ENCODE results near the gene UBE2J2. TPM values are rescaled to one million over a fixed set of nuclear protein-coding genes. Genes with fewer than 3 reads are reported as not detected.

Gene UBE2J2
- polyA plus RNA-seq, 1 donor from 2014 or later: 79.7 TPM

GRCh38 chr1:1212780-1213344 is 60.8 kb downstream of the UBE2J2 start:
- no peaks in the 10 kb centered on the region for H3K36me3 ChIP-seq (ENCODE audit: insufficient read depth, low read length)
- no peaks in the 10 kb centered on the region for H3K79me2 ChIP-seq (replicated peaks; ENCODE audit: insufficient read depth, low read length)
- H3K9me2 ChIP-seq (ENCODE audit: insufficient read depth, low read length): no peaks in the 10 kb centered on the region
- no peak overlapping the region for H3K4me3 ChIP-seq (ENCODE audit: low read length)
- no peaks in the 10 kb centered on the region for H3F3A ChIP-seq (ENCODE audit: insufficient read depth, low read length, poor library complexity, severe bottlenecking)
- no peak for TF ChIP-seq EZH2 (IDR thresholded peaks at IDR 0.05; ENCODE audit: borderline replicate concordance, insufficient read depth, low read length, poor library complexity, severe bottlenecking)
- TF ChIP-seq EP300 (conservative IDR thresholded peaks at IDR 0.05; ENCODE audit: poor library complexity, severe bottlenecking): no peak
- no peak for TF ChIP-seq RAD21 (conservative IDR thresholded peaks at IDR 0.05)
- TF ChIP-seq SMC3 (conservative IDR thresholded peaks at IDR 0.05; ENCODE audit: poor library complexity): no peak
- TF ChIP-seq, protein P1, sequence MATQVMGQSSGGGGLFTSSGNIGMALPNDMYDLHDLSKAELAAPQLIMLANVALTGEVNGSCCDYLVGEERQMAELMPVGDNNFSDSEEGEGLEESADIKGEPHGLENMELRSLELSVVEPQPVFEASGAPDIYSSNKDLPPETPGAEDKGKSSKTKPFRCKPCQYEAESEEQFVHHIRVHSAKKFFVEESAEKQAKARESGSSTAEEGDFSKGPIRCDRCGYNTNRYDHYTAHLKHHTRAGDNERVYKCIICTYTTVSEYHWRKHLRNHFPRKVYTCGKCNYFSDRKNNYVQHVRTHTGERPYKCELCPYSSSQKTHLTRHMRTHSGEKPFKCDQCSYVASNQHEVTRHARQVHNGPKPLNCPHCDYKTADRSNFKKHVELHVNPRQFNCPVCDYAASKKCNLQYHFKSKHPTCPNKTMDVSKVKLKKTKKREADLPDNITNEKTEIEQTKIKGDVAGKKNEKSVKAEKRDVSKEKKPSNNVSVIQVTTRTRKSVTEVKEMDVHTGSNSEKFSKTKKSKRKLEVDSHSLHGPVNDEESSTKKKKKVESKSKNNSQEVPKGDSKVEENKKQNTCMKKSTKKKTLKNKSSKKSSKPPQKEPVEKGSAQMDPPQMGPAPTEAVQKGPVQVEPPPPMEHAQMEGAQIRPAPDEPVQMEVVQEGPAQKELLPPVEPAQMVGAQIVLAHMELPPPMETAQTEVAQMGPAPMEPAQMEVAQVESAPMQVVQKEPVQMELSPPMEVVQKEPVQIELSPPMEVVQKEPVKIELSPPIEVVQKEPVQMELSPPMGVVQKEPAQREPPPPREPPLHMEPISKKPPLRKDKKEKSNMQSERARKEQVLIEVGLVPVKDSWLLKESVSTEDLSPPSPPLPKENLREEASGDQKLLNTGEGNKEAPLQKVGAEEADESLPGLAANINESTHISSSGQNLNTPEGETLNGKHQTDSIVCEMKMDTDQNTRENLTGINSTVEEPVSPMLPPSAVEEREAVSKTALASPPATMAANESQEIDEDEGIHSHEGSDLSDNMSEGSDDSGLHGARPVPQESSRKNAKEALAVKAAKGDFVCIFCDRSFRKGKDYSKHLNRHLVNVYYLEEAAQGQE (IDR thresholded peaks at IDR 0.05; ENCODE audit: borderline replicate concordance): no peak
- TF ChIP-seq, protein P2, sequence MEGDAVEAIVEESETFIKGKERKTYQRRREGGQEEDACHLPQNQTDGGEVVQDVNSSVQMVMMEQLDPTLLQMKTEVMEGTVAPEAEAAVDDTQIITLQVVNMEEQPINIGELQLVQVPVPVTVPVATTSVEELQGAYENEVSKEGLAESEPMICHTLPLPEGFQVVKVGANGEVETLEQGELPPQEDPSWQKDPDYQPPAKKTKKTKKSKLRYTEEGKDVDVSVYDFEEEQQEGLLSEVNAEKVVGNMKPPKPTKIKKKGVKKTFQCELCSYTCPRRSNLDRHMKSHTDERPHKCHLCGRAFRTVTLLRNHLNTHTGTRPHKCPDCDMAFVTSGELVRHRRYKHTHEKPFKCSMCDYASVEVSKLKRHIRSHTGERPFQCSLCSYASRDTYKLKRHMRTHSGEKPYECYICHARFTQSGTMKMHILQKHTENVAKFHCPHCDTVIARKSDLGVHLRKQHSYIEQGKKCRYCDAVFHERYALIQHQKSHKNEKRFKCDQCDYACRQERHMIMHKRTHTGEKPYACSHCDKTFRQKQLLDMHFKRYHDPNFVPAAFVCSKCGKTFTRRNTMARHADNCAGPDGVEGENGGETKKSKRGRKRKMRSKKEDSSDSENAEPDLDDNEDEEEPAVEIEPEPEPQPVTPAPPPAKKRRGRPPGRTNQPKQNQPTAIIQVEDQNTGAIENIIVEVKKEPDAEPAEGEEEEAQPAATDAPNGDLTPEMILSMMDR (IDR thresholded peaks at IDR 0.05; ENCODE audit: poor library complexity, severe bottlenecking): no peak
- TF ChIP-seq MXI1 (conservative IDR thresholded peaks at IDR 0.05; ENCODE audit: poor library complexity, severe bottlenecking): no peak
- TF ChIP-seq TAF1 (IDR thresholded peaks at IDR 0.05; ENCODE audit: low read depth): no peak
- no peak for TF ChIP-seq POLR2AphosphoS5 (IDR thresholded peaks at IDR 0.05)
- no peak overlapping the region for H2AFZ ChIP-seq (ENCODE audit: low read depth, low read length)
- no peaks in the 10 kb centered on the region for H4K20me1 ChIP-seq (ENCODE audit: insufficient read depth)
- no peak overlapping the region for H3K9ac ChIP-seq (ENCODE audit: low read length)
- no peak overlapping the region for H3K27ac ChIP-seq (ENCODE audit: low read length)
- no peak overlapping the region for H3K4me2 ChIP-seq (ENCODE audit: low read length)
- no peaks in the 10 kb centered on the region for H3K9me3 ChIP-seq (ENCODE audit: low read length)
- H3K27me3 ChIP-seq (ENCODE audit: insufficient read depth, low read depth, low read length): no peaks in the 10 kb centered on the region

GRCh38 chr1:1211541-1212441 is 61.9 kb downstream of the UBE2J2 start:
- Histone ChIP-seq H3K9me3 (ENCODE audit: low read length) (no peaks in the 10 kb centered on the region), H3K9ac (ENCODE audit: low read length) (no peak overlapping the region), H3K4me2 (ENCODE audit: low read length) (no peak overlapping the region), H3K27ac (ENCODE audit: low read length) (no peak overlapping the region), H3K36me3 (ENCODE audit: insufficient read depth, low read length) (no peaks in the 10 kb centered on the region), H3K79me2 (replicated peaks; ENCODE audit: insufficient read depth, low read length) (no peaks in the 10 kb centered on the region), H3F3A (ENCODE audit: insufficient read depth, low read length, poor library complexity, severe bottlenecking) (no peaks in the 10 kb centered on the region), H3K4me3 (ENCODE audit: low read length) (no peak overlapping the region), H2AFZ (ENCODE audit: low read depth, low read length) (no peak overlapping the region), H4K20me1 (ENCODE audit: insufficient read depth) (no peaks in the 10 kb centered on the region), H3K9me2 (ENCODE audit: insufficient read depth, low read length) (no peaks in the 10 kb centered on the region), H3K27me3 (ENCODE audit: insufficient read depth, low read depth, low read length) (peaks cover 7% of the 10 kb centered on the region)
- TF ChIP-seq, protein P2 (IDR thresholded peaks at IDR 0.05; ENCODE audit: poor library complexity, severe bottlenecking): no peak
- TF ChIP-seq RAD21 (conservative IDR thresholded peaks at IDR 0.05): no peak
- TF ChIP-seq EP300 (conservative IDR thresholded peaks at IDR 0.05; ENCODE audit: poor library complexity, severe bottlenecking): no peak
- no peak for TF ChIP-seq TAF1 (IDR thresholded peaks at IDR 0.05; ENCODE audit: low read depth)
- TF ChIP-seq SMC3 (conservative IDR thresholded peaks at IDR 0.05; ENCODE audit: poor library complexity): no peak
- TF ChIP-seq EZH2 (IDR thresholded peaks at IDR 0.05; ENCODE audit: borderline replicate concordance, insufficient read depth, low read length, poor library complexity, severe bottlenecking): no peak
- no peak for TF ChIP-seq MXI1 (conservative IDR thresholded peaks at IDR 0.05; ENCODE audit: poor library complexity, severe bottlenecking)
- TF ChIP-seq POLR2AphosphoS5 (IDR thresholded peaks at IDR 0.05): no peak
- TF ChIP-seq, protein P1 (IDR thresholded peaks at IDR 0.05; ENCODE audit: borderline replicate concordance): no peak

Measured in neural cell (in vitro differentiated cells).